K562 (cell line): ENCODE data around the gene GSTM1. TPM values are rescaled to one million over a fixed set of nuclear protein-coding genes. Genes with fewer than 3 reads are reported as not detected.

ENCODE experiments used
- ATAC-seq: fragments of 200-7000 bp; cut with Tn5 transposase; 3 replicates; pipeline ENCODE4 v1.9.1; 2020; ENCODE audit warnings: moderate library complexity
- BruUV-seq: library from RNA; stranded (reverse); fragments of 400-500 nt; replicated peaks from 2 replicates; lab custom pipeline; 2021; lab: Mats Ljungman, UMichigan
- CTCF ChIA-PET: fragments of 300-600 bp; formaldehyde crosslinking; extraction: SDS; loops from one replicate; lab custom pipeline; 2021; ENCODE audit warnings: low intra/inter-chr PET ratio; lab: Yijun Ruan, JAX
- POLR2A ChIA-PET: fragments of 300-600, 350-650 bp; sonication (Branson Sonifier 250); formaldehyde crosslinking; extraction: SDS; loops from one replicate; lab custom pipeline; 2021; ENCODE audit warnings: antibody characterized with exemption, inconsistent platforms; lab: Yijun Ruan, JAX
- DNase-seq, 4 experiments: peaks; one replicate each; pipeline versions ENCODE4 v3.0.0 to v3.0.0-alpha.2; 2011 to 2018; ENCODE audit warnings: low spot score in 3 of 4, mixed read lengths in 3 of 4; ENCODE audit errors: extremely low read depth in 1 of 4
- FAIRE-seq: peaks from 2 replicates; lab custom pipeline; 2011; peaks lifted over from hg19 to GRCh38; lab: Jason Lieb, UNC
- H2AFZ ChIP-seq: 2 replicates; pipeline ENCODE4 v1.6.0; 2011; ENCODE audit warnings: low read depth, low read length, control low read depth, inconsistent platforms
- H3K27ac ChIP-seq: fragments of 200-600 bp; 3 replicates; pipeline ENCODE4 v1.8.0; 2011; ENCODE audit warnings: low read depth, mild to moderate bottlenecking, control low read depth, inconsistent platforms, low read length, moderate library complexity, mixed read lengths; ENCODE audit errors: extremely low read depth
- H3K27me3 ChIP-seq, 2 experiments: fragments of 300-600 bp in 1 of 2; 2 replicates in 1 of 2; 3 replicates in 1 of 2; pipeline versions ENCODE4 v1.6.0 to v1.8.0; 2011; ENCODE audit warnings: inconsistent platforms in 2 of 2, low read length in 2 of 2, mild to moderate bottlenecking in 1 of 2, mixed read lengths in 1 of 2, moderate library complexity in 1 of 2; ENCODE audit not compliant: control insufficient read depth in 2 of 2, insufficient read depth in 2 of 2
- H3K36me3 ChIP-seq: fragments of 300-600 bp; 3 replicates; pipeline ENCODE4 v1.8.0; 2011; ENCODE audit warnings: mild to moderate bottlenecking, low read length, inconsistent platforms; ENCODE audit not compliant: control insufficient read depth, insufficient read depth
- H3K4me1 ChIP-seq, 2 experiments: fragments of 200-600 bp in 1 of 2; replicated peaks in 1 of 2; 2 replicates in 1 of 2; 3 replicates in 1 of 2; pipeline versions ENCODE4 v1.5.1 to v1.8.0; 2011; ENCODE audit warnings: inconsistent platforms in 2 of 2, low read length in 2 of 2, mild to moderate bottlenecking in 1 of 2, mixed read lengths in 1 of 2, moderate library complexity in 1 of 2; ENCODE audit not compliant: control insufficient read depth in 2 of 2, insufficient read depth in 2 of 2
- H3K4me2 ChIP-seq: 2 replicates; pipeline ENCODE4 v1.6.1; 2011; ENCODE audit warnings: low read length, control low read depth, inconsistent platforms, mixed read lengths; ENCODE audit not compliant: insufficient read depth
- H3K4me3 ChIP-seq: fragments of 200-600 bp; sonication (generic), shearing (Covaris generic); 2 replicates; pipeline ENCODE4 v1.5.1; 2016; ENCODE audit warnings: control low read depth, inconsistent platforms
- H3K79me2 ChIP-seq: fragments of 200-600 bp; 3 replicates; pipeline ENCODE4 v1.8.0; 2011; ENCODE audit warnings: low read length, inconsistent platforms; ENCODE audit not compliant: control insufficient read depth, insufficient read depth
- H3K9ac ChIP-seq, 2 experiments: 2 replicates each; pipeline versions ENCODE4 v1.6.0 to v1.6.1; 2011; ENCODE audit warnings: low read depth in 2 of 2, low read length in 2 of 2, control low read depth in 1 of 2, inconsistent platforms in 1 of 2, mild to moderate bottlenecking in 1 of 2, mixed read lengths in 1 of 2; ENCODE audit not compliant: insufficient read depth in 1 of 2
- H3K9me1 ChIP-seq: one replicate; pipeline ENCODE4 v1.6.0; 2011; ENCODE audit warnings: inconsistent platforms, mild to moderate bottlenecking, low read length, moderate library complexity; ENCODE audit not compliant: control insufficient read depth, insufficient read depth
- H3K9me3 ChIP-seq: replicated peaks from 2 replicates; pipeline ENCODE4 v1.5.1; 2011; ENCODE audit warnings: low read depth, low read length, inconsistent platforms; ENCODE audit not compliant: control insufficient read depth, insufficient read depth
- H4K20me1 ChIP-seq: replicated peaks from 2 replicates; pipeline ENCODE4 v1.6.1; 2011; ENCODE audit warnings: low read length, inconsistent platforms, mixed read lengths; ENCODE audit not compliant: control insufficient read depth, insufficient read depth
- ASH1L ChIP-seq: fragments of 450-650 bp; IDR thresholded peaks from 2 replicates; pipeline ENCODE4 v1.6.1; 2018; ENCODE audit warnings: borderline replicate concordance, mild to moderate bottlenecking, low read depth; ENCODE audit not compliant: partially characterized antibody
- CHCHD3 ChIP-seq: fragments of 250-450 bp; sonication (Bioruptor Pico); IDR thresholded peaks from 2 replicates; pipeline ENCODE4 v2.1.2; 2022; ENCODE audit warnings: mild to moderate bottlenecking
- EP300 ChIP-seq: IDR thresholded peaks from 2 replicates; pipeline ENCODE4 v1.6.1; 2012; ENCODE audit warnings: low read length, improper control_type of control experiment
- FOXJ2 ChIP-seq: fragments of 200-800 bp; sonication (Bioruptor generic); IDR thresholded peaks from 2 replicates; pipeline ENCODE4 v1.6.1; 2016; ENCODE audit warnings: missing genetic modification characterization, missing compliant biosample characterization
- FOXP1 ChIP-seq: sonication (generic); formaldehyde crosslinking; IDR thresholded peaks from 2 replicates; pipeline ENCODE4 v1.8.0; 2022; ENCODE audit warnings: mild to moderate bottlenecking, missing genetic modification reagents
- TRIM28 ChIP-seq: fragments of 450-650 bp; IDR thresholded peaks from 2 replicates; pipeline ENCODE4 v1.6.1; 2017
- USF2 ChIP-seq: sonication (generic); formaldehyde crosslinking; IDR thresholded peaks from 2 replicates; pipeline ENCODE4 v1.5.0; 2020; ENCODE audit warnings: missing genetic modification reagents
- ZFP36 ChIP-seq: fragments of 150-350 bp; IDR thresholded peaks from 2 replicates; pipeline ENCODE4 v1.6.1; 2018; ENCODE audit warnings: low read length, low read depth; ENCODE audit not compliant: partially characterized antibody
- ZNF134 ChIP-seq: fragments of 250-450 bp; sonication (Bioruptor Pico); conservative IDR thresholded peaks from 2 replicates; pipeline ENCODE4 v1.4.0; 2020
- ZNF639 ChIP-seq, 2 experiments: fragments of 200-800 bp in 1 of 2; sonication (Bioruptor generic) in 1 of 2; sonication (generic) in 1 of 2; formaldehyde crosslinking in 1 of 2; IDR thresholded peaks in 1 of 2; conservative IDR thresholded peaks in 1 of 2; 2 replicates each; pipeline versions ENCODE4 v1.5.0 to v1.6.1; 2016 to 2020; ENCODE audit warnings: missing compliant biosample characterization in 1 of 2, missing genetic modification characterization in 1 of 2, missing genetic modification reagents in 1 of 2
- WGBS: fragments of 100-300 bp; shearing (Covaris generic); methylation state at CpG from one replicate; pipeline ENCODE4 v1.1.6; 2016; ENCODE audit warnings: low coverage, mixed read lengths; ENCODE audit not compliant: insufficient coverage; ENCODE audit errors: missing lambda C conversion rate; 5-methylcytosine and 5-hydroxymethylcytosine counted together
- in situ Hi-C: fragments of 300-500 bp; cut with MboI; formaldehyde crosslinking; loops from 4 replicates; pipeline ENCODE4 v1.15.0; 2018; ENCODE audit warnings: inconsistent platforms, mixed read lengths
- intact Hi-C: fragments of 100-400 bp; cut with micrococcal nuclease; formaldehyde crosslinking; loops from 2 replicates; pipeline ENCODE4 v1.14.2; 2022
- polyA plus RNA-seq, 8 experiments: library from polyadenylated mRNA; depleted of rRNA in 4 of 8; stranded (reverse) in 5 of 8; unstranded in 3 of 8; fragments of >200 nt; fragmentation: Nextera tagmentation in 2 of 8; fragmentation: Illumina TruSeq in 1 of 8; extraction: Ambion mirVana in 2 of 8; extraction: Trizol in 1 of 8; gene quantifications; 2 replicates each; pipeline versions ENCODE4 v1.2.1 to v1.2.3, GENCODE V29; 2011 to 2014; ENCODE audit warnings: inconsistent platforms in 1 of 8, missing spikeins in 1 of 8
- total RNA-seq, 7 experiments: library from RNA; depleted of rRNA in 6 of 7; stranded (reverse); fragments of >200 nt in 6 of 7; fragmentation: Illumina TruSeq in 2 of 7; extraction: Trizol in 2 of 7; gene quantifications; 2 replicates each; pipeline versions ENCODE4 v1.2.1 to v1.2.3, GENCODE V29; 2011 to 2021; ENCODE audit warnings: low replicate concordance in 1 of 7

GSTM1 gene
- total and polyA plus RNA-seq, 9 of the 15 experiments (the other 6 are each of a cell fraction or from before 2014, with no cell fraction given), result not detected

GRCh38 chr1:109650609-109651008, 37.0 kb upstream of the GSTM1 start:
- no peak for DNase-seq
- no peaks in the 10 kb centered on the region for H3K9me1 ChIP-seq
- ChIA-PET CTCF (interaction anchor here (0.6 to 3.0 kb wide), 5 partner anchors 10 to 395 kb away, joined by 3 to 22 read pairs (median 3); no protein-coding TSS in a partner anchor), POLR2A (interaction anchor here (0.6 to 2.7 kb wide), 8 partner anchors 11 to 109 kb away, joined by 3 to 10 read pairs (median 3); partner anchors contain the start of gene GNAI3)
- TF ChIP-seq USF2 (CRISPR knock-in tag), result no peak
- no peak for TF ChIP-seq ZNF134 (CRISPR knock-in tag)
- no peak for TF ChIP-seq TRIM28
- no peak for TF ChIP-seq ZFP36
- TF ChIP-seq FOXP1, result no peak
- TF ChIP-seq EP300, result no peak
- no peak for TF ChIP-seq ZNF639 (CRISPR knock-in tag; conservative IDR thresholded peaks at IDR 0.05 in 1 of 2, IDR thresholded peaks at IDR 0.05 in 1 of 2)
- TF ChIP-seq ASH1L, result no peak
- TF ChIP-seq CHCHD3 (CRISPR knock-in tag), result no peak
- no peak for TF ChIP-seq FOXJ2 (tag)
- TF ChIP-seq, all 486 proteins: peak for 0
- ATAC-seq, result no peak
- in situ Hi-C loops (no loop called here), intact Hi-C loops (loop anchor here (1.0 kb wide), 1 partner anchor 7 kb away; no protein-coding TSS in a partner anchor)
- no peaks in the 10 kb centered on the region for H3K79me2 ChIP-seq
- H3K9ac ChIP-seq, result no peak overlapping the region
- no peak overlapping the region for H3K4me3 ChIP-seq
- 17% methylated on average over 3 of the region's 3 CpGs for WGBS
- no peak overlapping the region for H3K4me2 ChIP-seq
- BruUV-seq, result no TSS peak
- no peaks in the 10 kb centered on the region; the same call in 1 of the 2 replicates for H3K9me3 ChIP-seq
- 0 out of 5 replicates have a peak, but pooled peaks cover 0 to 2% of the 10 kb centered on the region in 2 experiments for H3K27me3 ChIP-seq
- H2AFZ ChIP-seq, result no peak overlapping the region
- no peaks in the 10 kb centered on the region for H4K20me1 ChIP-seq
- H3K4me1 ChIP-seq, result peaks cover 0 to 7% of the 10 kb centered on the region in 2 experiments; a peak in 3 of 5 replicates
- H3K27ac ChIP-seq, result no peak overlapping the region
- peak; percentile 48 for FAIRE-seq
- H3K36me3 ChIP-seq, result no peaks in the 10 kb centered on the region
